GM10248 (cell line): ENCODE measurements around the gene MAP3K8.

Source experiments
- CTCF ChIA-PET: fragments of 300-600 bp; sonication (Branson Sonifier 250); formaldehyde crosslinking; extraction: SDS; loops from one replicate; lab custom pipeline; 2021; ENCODE audit warnings: antibody characterized with exemption; lab: Yijun Ruan, JAX
- POLR2A ChIA-PET: fragments of 350-650 bp; sonication (Branson Sonifier 250); formaldehyde crosslinking; extraction: SDS; loops from one replicate; lab custom pipeline; 2020; ENCODE audit warnings: antibody characterized with exemption; lab: Yijun Ruan, JAX
- DNase-seq: peaks from one replicate; pipeline ENCODE4 v3.0.0; 2012; ENCODE audit errors: extremely low spot score
- TF ChIP-seq, protein P1 (sequence below): IDR thresholded peaks from 2 replicates; pipeline ENCODE4 v1.5.1; 2012; ENCODE audit warnings: mild to moderate bottlenecking, low read depth; ENCODE audit errors: extremely low read depth, missing control alignments, control extremely low read depth

MAP3K8 gene

GRCh38 chr10:30448092-30448491 is 14.1 kb downstream of the MAP3K8 start:
- POLR2A ChIA-PET = no interaction called here
- TF ChIP-seq, protein P1, sequence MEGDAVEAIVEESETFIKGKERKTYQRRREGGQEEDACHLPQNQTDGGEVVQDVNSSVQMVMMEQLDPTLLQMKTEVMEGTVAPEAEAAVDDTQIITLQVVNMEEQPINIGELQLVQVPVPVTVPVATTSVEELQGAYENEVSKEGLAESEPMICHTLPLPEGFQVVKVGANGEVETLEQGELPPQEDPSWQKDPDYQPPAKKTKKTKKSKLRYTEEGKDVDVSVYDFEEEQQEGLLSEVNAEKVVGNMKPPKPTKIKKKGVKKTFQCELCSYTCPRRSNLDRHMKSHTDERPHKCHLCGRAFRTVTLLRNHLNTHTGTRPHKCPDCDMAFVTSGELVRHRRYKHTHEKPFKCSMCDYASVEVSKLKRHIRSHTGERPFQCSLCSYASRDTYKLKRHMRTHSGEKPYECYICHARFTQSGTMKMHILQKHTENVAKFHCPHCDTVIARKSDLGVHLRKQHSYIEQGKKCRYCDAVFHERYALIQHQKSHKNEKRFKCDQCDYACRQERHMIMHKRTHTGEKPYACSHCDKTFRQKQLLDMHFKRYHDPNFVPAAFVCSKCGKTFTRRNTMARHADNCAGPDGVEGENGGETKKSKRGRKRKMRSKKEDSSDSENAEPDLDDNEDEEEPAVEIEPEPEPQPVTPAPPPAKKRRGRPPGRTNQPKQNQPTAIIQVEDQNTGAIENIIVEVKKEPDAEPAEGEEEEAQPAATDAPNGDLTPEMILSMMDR = no peak
- no peak for DNase-seq
- CTCF ChIA-PET = interaction anchor here (0.8 to 2.1 kb wide), 4 partner anchors 24 to 88 kb away, joined by 3 to 8 read pairs (median 4); no protein-coding TSS in a partner anchor

DNA sequence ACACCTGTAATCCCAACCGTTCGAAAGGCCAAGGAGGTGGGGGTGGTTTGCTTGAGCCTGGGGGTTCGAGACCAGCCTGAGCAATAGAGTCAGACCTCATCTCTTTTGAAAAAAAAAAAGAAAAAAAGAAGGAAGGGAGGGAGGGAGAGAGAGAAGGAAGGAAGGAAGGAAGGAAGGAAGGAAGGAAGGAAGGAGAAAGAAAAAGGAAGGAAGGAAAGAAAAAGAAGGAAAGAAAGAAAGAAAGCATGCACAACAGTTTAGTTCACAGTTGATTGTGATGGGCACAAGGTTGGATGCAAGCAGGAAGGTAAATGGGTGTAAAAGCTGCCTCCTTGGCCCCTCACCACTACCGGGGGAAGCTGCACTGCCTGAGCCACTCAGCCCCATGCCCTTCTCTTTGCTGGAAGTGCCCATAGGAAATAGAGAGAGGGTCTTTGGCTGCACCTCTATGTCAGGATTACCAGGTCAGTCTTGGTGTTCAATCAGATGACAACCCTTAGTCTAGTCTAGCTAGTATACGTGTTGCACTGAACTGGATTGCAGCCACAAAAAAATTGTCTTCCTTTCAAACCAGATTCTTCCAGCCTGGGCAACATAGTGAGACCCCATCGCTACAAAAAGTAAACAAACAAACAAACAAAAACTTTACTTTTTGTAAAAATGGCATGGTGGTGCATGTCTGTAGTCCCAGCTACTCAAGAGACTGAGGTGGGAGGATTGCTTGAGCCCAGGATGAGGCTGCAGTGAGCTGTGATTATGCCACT is 20.0 kb downstream of the MAP3K8 start:
- DNase-seq = no peak
- TF ChIP-seq, protein P1 = no peak
- POLR2A ChIA-PET = interaction anchor here (0.7 kb wide), 1 partner anchor 10 kb away, joined by 3 read pairs; no protein-coding TSS in a partner anchor
- CTCF ChIA-PET = interaction anchor here (1.3 to 1.9 kb wide), 3 partner anchors 10 to 137 kb away, joined by 3 to 5 read pairs (median 3); no protein-coding TSS in a partner anchor

- POLR2A ChIA-PET = interaction anchor here (1.0 kb wide), 1 partner anchor 9 kb away, joined by 6 read pairs; no protein-coding TSS in a partner anchor
- TF ChIP-seq, protein P1 = no peak
- CTCF ChIA-PET = interaction anchor here (1.1 to 1.9 kb wide), 5 partner anchors 9 to 136 kb away, joined by 3 to 5 read pairs (median 3); no protein-coding TSS in a partner anchor
- no peak for DNase-seq
Observed at GRCh38 chr10:30454744-30455510, 20.9 kb downstream of the MAP3K8 start.

DNA sequence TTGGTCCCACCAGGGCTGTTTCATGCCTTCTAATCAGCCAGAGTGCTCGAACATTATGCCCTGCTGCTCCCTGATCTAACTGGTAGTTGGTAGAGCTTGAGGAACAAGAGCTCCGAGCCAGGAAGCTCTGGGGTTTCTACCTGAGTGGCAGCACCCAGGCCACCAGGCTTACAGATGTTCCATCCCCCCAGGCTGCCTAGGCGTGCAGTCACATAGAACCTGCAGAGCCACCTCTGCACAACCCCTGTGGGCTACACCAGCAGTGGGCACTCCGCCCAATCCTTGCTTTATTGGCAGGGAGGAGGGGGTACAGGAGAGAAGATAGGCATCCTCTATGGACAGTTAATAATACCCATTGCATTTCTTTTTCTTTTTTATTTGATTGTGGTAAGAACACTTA is 21.8 kb downstream of the MAP3K8 start:
- ChIA-PET CTCF (interaction anchor here (0.8 to 1.9 kb wide), 6 partner anchors 8 to 135 kb away, joined by 3 to 5 read pairs (median 3); no protein-coding TSS in a partner anchor), POLR2A (interaction anchor here (1.0 kb wide), 1 partner anchor 9 kb away, joined by 6 read pairs; no protein-coding TSS in a partner anchor)
- DNase-seq = no peak
- TF ChIP-seq, protein P1 = no peak

DNA sequence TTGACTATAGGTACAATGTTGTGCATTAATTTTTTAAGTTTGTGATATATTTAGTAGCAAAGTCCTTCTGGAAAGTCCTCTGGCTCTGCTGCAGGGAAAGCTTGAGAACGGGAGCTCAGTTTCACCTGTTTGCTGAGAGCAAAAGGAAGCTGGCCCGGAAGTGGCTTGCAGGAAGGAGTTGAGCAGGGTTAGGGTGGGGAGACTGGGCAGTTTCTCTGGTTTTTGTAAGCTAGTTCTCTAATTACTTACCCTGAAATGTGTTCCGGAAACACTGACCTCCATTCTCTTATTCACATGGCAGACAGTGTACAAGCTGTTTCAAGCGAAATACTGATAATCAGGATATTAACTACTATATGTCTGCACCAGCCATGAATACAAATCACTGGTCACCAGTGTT is 22.3 kb downstream of the MAP3K8 start:
- TF ChIP-seq, protein P1 = no peak
- ChIA-PET POLR2A (interaction anchor here (0.7 to 1.0 kb wide), 2 partner anchors 10 to 37 kb away, joined by 3 to 6 read pairs; no protein-coding TSS in a partner anchor), CTCF (interaction anchor here (0.8 to 1.8 kb wide), 5 partner anchors 14 to 135 kb away, joined by 3 to 4 read pairs (median 3); no protein-coding TSS in a partner anchor)
- DNase-seq = peak; percentile 48

DNA sequence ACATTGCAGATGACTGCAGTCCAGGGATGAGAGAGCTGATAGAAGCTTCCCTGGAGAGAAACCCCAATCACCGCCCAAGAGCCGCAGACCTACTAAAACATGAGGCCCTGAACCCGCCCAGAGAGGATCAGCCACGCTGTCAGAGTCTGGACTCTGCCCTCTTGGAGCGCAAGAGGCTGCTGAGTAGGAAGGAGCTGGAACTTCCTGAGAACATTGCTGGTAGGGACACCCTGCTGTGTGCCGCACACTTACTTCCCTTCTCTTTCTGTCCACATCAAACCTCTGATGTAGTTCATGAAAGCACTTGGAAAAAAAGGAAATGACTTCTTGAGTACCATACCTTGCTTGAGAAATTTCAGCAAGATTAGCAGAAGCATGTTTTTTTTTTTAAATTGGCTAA is 25.3 kb downstream of the MAP3K8 start:
- ChIA-PET CTCF (interaction anchor here (1.0 to 1.2 kb wide), 3 partner anchors 9 to 75 kb away, joined by 3 to 4 read pairs (median 3); no protein-coding TSS in a partner anchor), POLR2A (no interaction called here)
- TF ChIP-seq, protein P1 = no peak
- DNase-seq = no peak
